Mesenchymal stem cell (in vitro differentiated cells and primary cell): ENCODE data around the gene MYH11.

Experiments
- DNase-seq: peaks from one replicate; pipeline ENCODE4 v3.0.0-alpha.2; 2013
- H2AFZ ChIP-seq: one replicate; pipeline ENCODE4 v1.6.1; 2013; ENCODE audit warnings: low read depth, mild to moderate bottlenecking, control low read depth, inconsistent platforms, low read length, moderate library complexity
- H2AK5ac ChIP-seq: 2 replicates; pipeline ENCODE4 v1.6.1; 2013; ENCODE audit warnings: low read length, moderate library complexity, mild to moderate bottlenecking, inconsistent platforms; ENCODE audit not compliant: severe bottlenecking
- H2BK120ac ChIP-seq: one replicate; pipeline ENCODE4 v1.6.1; 2013; ENCODE audit warnings: low read depth, mild to moderate bottlenecking, inconsistent platforms, low read length, moderate library complexity
- H2BK12ac ChIP-seq, 2 experiments: one replicate each; pipeline ENCODE4 v1.6.1; 2013; ENCODE audit warnings: inconsistent platforms in 2 of 2, low read length in 2 of 2, mild to moderate bottlenecking in 2 of 2, moderate library complexity in 2 of 2, control low read depth in 1 of 2
- H2BK15ac ChIP-seq: one replicate; pipeline ENCODE4 v1.6.1; 2013; ENCODE audit warnings: mild to moderate bottlenecking, low read depth, inconsistent platforms; ENCODE audit not compliant: poor library complexity, severe bottlenecking
- H2BK5ac ChIP-seq: 2 replicates; pipeline ENCODE4 v1.6.1; 2013; ENCODE audit warnings: low read depth, mild to moderate bottlenecking, low read length, control low read depth, inconsistent platforms; ENCODE audit not compliant: poor library complexity, severe bottlenecking
- H3K14ac ChIP-seq, 2 experiments: one replicate each; pipeline ENCODE4 v1.6.1; 2013; ENCODE audit warnings: inconsistent platforms in 2 of 2, low read length in 2 of 2, control low read depth in 1 of 2, mild to moderate bottlenecking in 1 of 2, moderate library complexity in 1 of 2
- H3K18ac ChIP-seq, 2 experiments: one replicate each; pipeline ENCODE4 v1.6.1; 2013; ENCODE audit warnings: inconsistent platforms in 2 of 2, low read length in 2 of 2, control low read depth in 1 of 2, low read depth in 1 of 2, mild to moderate bottlenecking in 1 of 2
- H3K23ac ChIP-seq, 2 experiments: one replicate each; pipeline ENCODE4 v1.6.1; 2013; ENCODE audit warnings: inconsistent platforms in 2 of 2, low read length in 2 of 2, mild to moderate bottlenecking in 2 of 2, moderate library complexity in 2 of 2, control low read depth in 1 of 2
- H3K27ac ChIP-seq: 2 replicates; pipeline ENCODE4 v1.5.1; 2013; ENCODE audit warnings: mild to moderate bottlenecking, moderate library complexity, low read length, control low read depth, inconsistent platforms; ENCODE audit not compliant: poor library complexity, severe bottlenecking
- H3K27me3 ChIP-seq, 2 experiments: 2 replicates each; pipeline versions ENCODE4 v1.6.1 to v1.7.0; 2013; ENCODE audit warnings: low read length in 2 of 2, mild to moderate bottlenecking in 2 of 2, moderate library complexity in 2 of 2, control low read depth in 1 of 2, inconsistent platforms in 1 of 2; ENCODE audit not compliant: control insufficient read depth in 1 of 2, insufficient read depth in 1 of 2
- H3K36me3 ChIP-seq, 2 experiments: 2 replicates each; pipeline versions ENCODE4 v1.6.1 to v1.7.0; 2013; ENCODE audit warnings: low read length in 2 of 2, control low read depth in 1 of 2, inconsistent platforms in 1 of 2, low read depth in 1 of 2, mild to moderate bottlenecking in 1 of 2; ENCODE audit not compliant: insufficient read depth in 2 of 2, control insufficient read depth in 1 of 2
- H3K4ac ChIP-seq, 2 experiments: one replicate each; pipeline ENCODE4 v1.6.1; 2013; ENCODE audit warnings: inconsistent platforms in 2 of 2, low read length in 2 of 2, mild to moderate bottlenecking in 2 of 2, moderate library complexity in 2 of 2, control low read depth in 1 of 2, low read depth in 1 of 2
- H3K4me1 ChIP-seq: 2 replicates; pipeline ENCODE4 v1.6.1; 2013; ENCODE audit warnings: low read depth, low read length, control low read depth; ENCODE audit not compliant: control insufficient read depth, insufficient read depth
- H3K4me2 ChIP-seq: 2 replicates; pipeline ENCODE4 v1.6.1; 2013; ENCODE audit warnings: low read length, mild to moderate bottlenecking, inconsistent platforms; ENCODE audit not compliant: poor library complexity, severe bottlenecking
- H3K4me3 ChIP-seq, 2 experiments: 2 replicates each; pipeline versions ENCODE4 v1.5.1 to v1.7.0; 2013; ENCODE audit warnings: low read length in 2 of 2, mild to moderate bottlenecking in 2 of 2, control low read depth in 1 of 2, low read depth in 1 of 2; ENCODE audit not compliant: insufficient read depth in 1 of 2
- H3K79me1 ChIP-seq: replicated peaks from 2 replicates; pipeline ENCODE4 v1.6.1; 2013; ENCODE audit warnings: mild to moderate bottlenecking, control low read depth, low read length, inconsistent platforms; ENCODE audit not compliant: poor library complexity, severe bottlenecking
- H3K9ac ChIP-seq: 2 replicates; pipeline ENCODE4 v1.7.0; 2013; ENCODE audit warnings: mild to moderate bottlenecking, low read length, moderate library complexity
- H3K9me3 ChIP-seq: 2 replicates; pipeline ENCODE4 v1.7.0; 2013; ENCODE audit warnings: mild to moderate bottlenecking, low read length; ENCODE audit not compliant: control insufficient read depth
- H4K8ac ChIP-seq: one replicate; pipeline ENCODE4 v1.6.1; 2013; ENCODE audit warnings: inconsistent platforms, mild to moderate bottlenecking, low read length, moderate library complexity
- H4K91ac ChIP-seq: one replicate; pipeline ENCODE4 v1.6.1; 2013; ENCODE audit warnings: mild to moderate bottlenecking, low read length, inconsistent platforms
- whole genome bisulfite sequencing: methylation state at CpG from one replicate; pipeline ENCODE4 v1.1.7; 2013; ENCODE audit warnings: mixed read lengths; 5-methylcytosine and 5-hydroxymethylcytosine counted together

The MYH11 gene

GRCh38 chr16:15827299-15827698 lies 29.5 kb downstream of the MYH11 start:
- no peak overlapping the region for H2BK12ac ChIP-seq
- H2AFZ ChIP-seq: no peak overlapping the region
- no peak overlapping the region for H2AK5ac ChIP-seq
- H2BK5ac ChIP-seq: no peak overlapping the region
- no peak overlapping the region for H4K91ac ChIP-seq
- no peak overlapping the region for H3K18ac ChIP-seq
- no peak for DNase-seq
- no peak overlapping the region for H3K27ac ChIP-seq
- H3K4me2 ChIP-seq: no peak overlapping the region
- H3K23ac ChIP-seq: no peak overlapping the region
- peaks cover 28 to 63% of the 10 kb centered on the region in 2 experiments for H3K27me3 ChIP-seq
- H3K4ac ChIP-seq: no peak overlapping the region
- no peak overlapping the region for H3K9ac ChIP-seq
- H3K4me3 ChIP-seq: no peak overlapping the region
- no peaks in the 10 kb centered on the region for H3K36me3 ChIP-seq
- H2BK120ac ChIP-seq: no peak overlapping the region
- H3K14ac ChIP-seq: no peak overlapping the region
- no peak overlapping the region for H2BK15ac ChIP-seq
- 100% methylated on average over 4 of the region's 7 CpGs for WGBS
- H3K79me1 ChIP-seq: no peaks in the 10 kb centered on the region
- no peaks in the 10 kb centered on the region for H3K9me3 ChIP-seq
- H4K8ac ChIP-seq: no peak overlapping the region
- H3K4me1 ChIP-seq: no peaks in the 10 kb centered on the region

GRCh38 chr16:15825750-15826305 lies 31.0 kb downstream of the MYH11 start:
- H3K9me3 ChIP-seq: no peaks in the 10 kb centered on the region

DNA sequence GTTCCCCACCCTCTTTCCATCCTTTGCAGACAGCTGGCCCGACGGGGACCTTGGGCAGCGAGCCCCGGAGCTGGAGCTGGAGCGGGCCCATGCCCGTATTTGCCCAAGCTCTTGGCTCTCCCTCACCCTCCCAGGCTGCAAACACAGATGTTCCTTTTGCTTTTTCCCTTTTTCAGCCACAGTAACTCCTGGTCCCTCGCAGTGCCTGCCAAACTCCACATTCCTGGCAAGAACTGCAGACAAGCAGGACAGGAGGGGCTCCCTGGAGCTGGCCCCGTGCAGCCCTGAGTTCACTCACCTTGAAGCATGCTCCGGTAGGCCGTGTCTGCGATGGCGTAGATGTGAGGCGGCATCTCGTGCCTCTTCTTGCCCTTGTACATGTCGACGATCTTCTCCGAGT lies 33.9 kb downstream of the MYH11 start:
- no peak overlapping the region for H2BK12ac ChIP-seq
- no peak overlapping the region for H2AFZ ChIP-seq
- no peak overlapping the region for H2AK5ac ChIP-seq
- H3K27ac ChIP-seq: no peak overlapping the region
- H3K4me2 ChIP-seq: no peak overlapping the region
- H3K18ac ChIP-seq: no peak overlapping the region
- peaks cover 28 to 47% of the 10 kb centered on the region in 2 experiments for H3K27me3 ChIP-seq
- H3K14ac ChIP-seq: no peak overlapping the region
- H4K8ac ChIP-seq: no peak overlapping the region
- no peak overlapping the region for H4K91ac ChIP-seq
- no peaks in the 10 kb centered on the region for H3K79me1 ChIP-seq
- H2BK120ac ChIP-seq: no peak overlapping the region
- H3K9ac ChIP-seq: no peak overlapping the region
- no peak overlapping the region for H2BK5ac ChIP-seq
- H3K4me3 ChIP-seq: no peak overlapping the region
- WGBS: 80% methylated on average over 17 of the region's 17 CpGs
- no peaks in the 10 kb centered on the region for H3K36me3 ChIP-seq
- H3K4me1 ChIP-seq: no peaks in the 10 kb centered on the region
- no peak overlapping the region for H2BK15ac ChIP-seq
- no peak for DNase-seq
- H3K9me3 ChIP-seq: no peaks in the 10 kb centered on the region
- no peak overlapping the region for H3K23ac ChIP-seq
- H3K4ac ChIP-seq: no peak overlapping the region

More at GRCh38 chr16:15825750-15826305, 31.0 kb downstream of the MYH11 start:
- H2BK120ac ChIP-seq: no peak overlapping the region
- H3K27ac ChIP-seq: no peak overlapping the region
- H3K23ac ChIP-seq: no peak overlapping the region
- no peak overlapping the region for H2AK5ac ChIP-seq
- no peak overlapping the region for H4K91ac ChIP-seq
- no peak overlapping the region for H3K4ac ChIP-seq
- no peak overlapping the region for H3K4me2 ChIP-seq
- no peaks in the 10 kb centered on the region for H3K4me1 ChIP-seq
- no peaks in the 10 kb centered on the region for H3K36me3 ChIP-seq
- H3K79me1 ChIP-seq: no peaks in the 10 kb centered on the region
- H2AFZ ChIP-seq: no peak overlapping the region
- no peak overlapping the region for H3K9ac ChIP-seq
- no peak overlapping the region for H3K4me3 ChIP-seq
- H3K18ac ChIP-seq: no peak overlapping the region
- no peak overlapping the region for H2BK15ac ChIP-seq
- no peak overlapping the region for H2BK5ac ChIP-seq
- 67% methylated on average over 9 of the region's 9 CpGs for WGBS
- H2BK12ac ChIP-seq: no peak overlapping the region
- H3K27me3 ChIP-seq: peaks cover 24 to 57% of the 10 kb centered on the region in 2 experiments
- H4K8ac ChIP-seq: no peak overlapping the region
- H3K14ac ChIP-seq: peak overlapping the region in 1 of 2 experiments; percentile 77
- no peak for DNase-seq

GRCh38 chr16:15820837-15821236 lies 36.0 kb downstream of the MYH11 start:
- Histone ChIP-seq H3K14ac (no peak overlapping the region), H3K27ac (no peak overlapping the region), H3K36me3 (no peaks in the 10 kb centered on the region), H4K8ac (no peak overlapping the region), H2AFZ (no peak overlapping the region), H4K91ac (no peak overlapping the region), H2AK5ac (no peak overlapping the region), H3K79me1 (no peaks in the 10 kb centered on the region), H2BK15ac (no peak overlapping the region), H3K4me3 (no peak overlapping the region), H2BK120ac (no peak overlapping the region), H3K27me3 (peaks cover 21 to 45% of the 10 kb centered on the region in 2 experiments), H3K4ac (no peak overlapping the region), H3K4me1 (no peaks in the 10 kb centered on the region), H2BK5ac (no peak overlapping the region), H2BK12ac (no peak overlapping the region), H3K23ac (no peak overlapping the region), H3K9ac (no peak overlapping the region), H3K18ac (no peak overlapping the region), H3K9me3 (peaks cover 12% of the 10 kb centered on the region), H3K4me2 (no peak overlapping the region)
- DNase-seq: no peak
- 100% methylated on average over 6 of the region's 7 CpGs for WGBS
